HepG2 (cell line): ENCODE measurements around the gene ACKR3. TPM values are rescaled to one million over a fixed set of nuclear protein-coding genes. Genes with fewer than 3 reads are reported as not detected.

Experiments
- ATAC-seq: fragments of 200-7000 bp; cut with Tn5 transposase; 3 replicates; pipeline ENCODE4 v1.9.1; 2020; ENCODE audit warnings: mild to moderate bottlenecking, moderate library complexity
- BruUV-seq: library from RNA; stranded (reverse); fragments of 400-500 nt; replicated peaks from 2 replicates; lab custom pipeline; 2021; lab: Mats Ljungman, UMichigan
- CTCF ChIA-PET: fragments of 300-600 bp; formaldehyde crosslinking; extraction: SDS; loops from one replicate; lab custom pipeline; 2021; ENCODE audit warnings: low total read pairs, inconsistent platforms, low intra/inter-chr PET ratio; lab: Yijun Ruan, JAX
- POLR2A ChIA-PET: fragments of 350-600 bp; sonication (Branson Sonifier 250); formaldehyde crosslinking; loops from one replicate; lab custom pipeline; 2020; ENCODE audit warnings: antibody characterized with exemption, inconsistent platforms; lab: Yijun Ruan, JAX
- DNase-seq: peaks from one replicate; pipeline ENCODE4 v3.0.0-alpha.2; 2015; ENCODE audit warnings: low spot score
- FAIRE-seq: peaks from 3 replicates; lab custom pipeline; 2011; peaks lifted over from hg19 to GRCh38; lab: Jason Lieb, UNC
- H2AFZ ChIP-seq: one replicate; pipeline ENCODE4 v1.6.1; 2011; ENCODE audit warnings: low read length, inconsistent platforms
- H3K27ac ChIP-seq: fragments of 300-600 bp; 3 replicates; pipeline ENCODE4 v1.8.0; 2011; ENCODE audit warnings: mixed run types, mild to moderate bottlenecking, mixed read lengths, low read length, inconsistent platforms; ENCODE audit not compliant: insufficient read depth; ENCODE audit errors: extremely low read length
- H3K27me3 ChIP-seq, 2 experiments: fragments of 200-600 bp in 1 of 2; 2 replicates in 1 of 2; 3 replicates in 1 of 2; pipeline versions ENCODE4 v1.6.0 to v1.8.0; 2011; ENCODE audit warnings: low read length in 2 of 2, mild to moderate bottlenecking in 2 of 2, moderate library complexity in 2 of 2, inconsistent platforms in 1 of 2; ENCODE audit not compliant: insufficient read depth in 2 of 2, control insufficient read depth in 1 of 2
- H3K36me3 ChIP-seq, 2 experiments: fragments of 200-600 bp in 1 of 2; replicated peaks in 1 of 2; 2 replicates in 1 of 2; 3 replicates in 1 of 2; pipeline versions ENCODE4 v1.5.1 to v1.8.0; 2011; ENCODE audit warnings: low read length in 2 of 2, inconsistent platforms in 1 of 2; ENCODE audit not compliant: insufficient read depth in 2 of 2, control insufficient read depth in 1 of 2
- H3K4me1 ChIP-seq: 2 replicates; pipeline ENCODE4 v1.5.1; 2012; ENCODE audit warnings: low read length, inconsistent platforms; ENCODE audit not compliant: insufficient read depth
- H3K4me2 ChIP-seq: 2 replicates; pipeline ENCODE4 v1.6.0; 2011; ENCODE audit warnings: low read depth, low read length, inconsistent platforms
- H3K4me3 ChIP-seq, 3 experiments: fragments of 200-600 bp in 1 of 3; sonication (generic), shearing (Covaris generic) in 1 of 3; replicated peaks in 1 of 3; 2 replicates each; pipeline ENCODE4 v1.5.1; 2011 to 2016; ENCODE audit warnings: low read length in 3 of 3, inconsistent platforms in 2 of 3, low read depth in 2 of 3, mild to moderate bottlenecking in 2 of 3, control low read depth in 1 of 3, mixed read lengths in 1 of 3; ENCODE audit not compliant: insufficient read depth in 1 of 3
- H3K79me2 ChIP-seq: one replicate; pipeline ENCODE4 v1.6.1; 2011; ENCODE audit warnings: low read length, inconsistent platforms; ENCODE audit not compliant: insufficient read depth
- H3K9ac ChIP-seq: 2 replicates; pipeline ENCODE4 v1.6.0; 2011; ENCODE audit warnings: mild to moderate bottlenecking, low read depth, low read length, inconsistent platforms; ENCODE audit not compliant: insufficient read depth
- H3K9me3 ChIP-seq: 2 replicates; pipeline ENCODE4 v1.5.1; 2012; ENCODE audit warnings: mild to moderate bottlenecking, low read length
- H4K20me1 ChIP-seq: 2 replicates; pipeline ENCODE4 v1.6.0; 2011; ENCODE audit warnings: inconsistent platforms, mild to moderate bottlenecking, low read length, moderate library complexity; ENCODE audit not compliant: insufficient read depth
- BHLHE40 ChIP-seq: IDR thresholded peaks from 2 replicates; pipeline ENCODE4 v1.6.1; 2011; ENCODE audit warnings: low read length, improper control_type of control experiment
- FOXA1 ChIP-seq, 2 experiments: fragments of 450-650 bp in 1 of 2; sonication (generic) in 1 of 2; formaldehyde crosslinking in 1 of 2; IDR thresholded peaks; 2 replicates each; pipeline versions ENCODE4 v1.4.0 to v1.6.1; 2016 to 2020; ENCODE audit warnings: missing genetic modification reagents in 1 of 2
- PITX1 ChIP-seq: sonication (generic); formaldehyde crosslinking; IDR thresholded peaks from 2 replicates; pipeline ENCODE4 v1.5.1; 2020; ENCODE audit warnings: mild to moderate bottlenecking, missing genetic modification reagents
- USF2 ChIP-seq, 2 experiments: sonication (generic) in 1 of 2; formaldehyde crosslinking in 1 of 2; IDR thresholded peaks; 2 replicates each; pipeline versions ENCODE4 v1.5.1 to v1.6.1; 2011 to 2020; ENCODE audit warnings: borderline replicate concordance in 1 of 2, low read depth in 1 of 2, low read length in 1 of 2, mild to moderate bottlenecking in 1 of 2, missing genetic modification reagents in 1 of 2, moderate library complexity in 1 of 2
- ZNF432 ChIP-seq: sonication (generic); formaldehyde crosslinking; IDR thresholded peaks from 2 replicates; pipeline ENCODE4 v1.5.0; 2020; ENCODE audit warnings: missing genetic modification reagents, mild to moderate bottlenecking, borderline replicate concordance
- ZNF7 ChIP-seq: IDR thresholded peaks from 2 replicates; pipeline ENCODE4 v1.6.1; 2016; ENCODE audit warnings: missing biosample characterization, missing genetic modification reagents
- WGBS: methylation state at CpG from one replicate; pipeline ENCODE4 v1.1.6; 2017; ENCODE audit warnings: low lambda C conversion rate; 5-methylcytosine and 5-hydroxymethylcytosine counted together
- in situ Hi-C: cut with HindIII; loops from 2 replicates; pipeline ENCODE4 v1.10.0; 2017; ENCODE audit warnings: low pct_unique_long_range_greater_than_20kb; ENCODE audit not compliant: extremely low pct_ligation_motif_present
- intact Hi-C: fragments of 100-400 bp; cut with micrococcal nuclease; formaldehyde crosslinking; loops from one replicate; pipeline ENCODE4 v1.10.0; 2022; ENCODE audit not compliant: unreplicated experiment
- polyA plus RNA-seq, 8 experiments: library from polyadenylated mRNA; depleted of rRNA in 3 of 8; stranded (reverse) in 7 of 8; unstranded in 1 of 8; fragments of >200 nt; fragmentation: Illumina TruSeq in 4 of 8; extraction: Trizol in 4 of 8; gene quantifications; 2 replicates each; pipeline versions ENCODE4 v1.2.1 to v1.2.3, GENCODE V29; 2011 to 2016; ENCODE audit warnings: low read depth in 4 of 8, missing spikeins in 1 of 8, mixed read lengths in 1 of 8; ENCODE audit not compliant: insufficient read depth in 1 of 8
- total RNA-seq, 5 experiments: library from RNA; depleted of rRNA; stranded (reverse); fragments of >200 nt; fragmentation: Illumina TruSeq; extraction: Trizol; gene quantifications; 2 replicates each; pipeline ENCODE4 v1.2.3, GENCODE V29; 2016; ENCODE audit warnings: low read depth in 1 of 5
- TF ChIP-seq, protein P1 (sequence below), 2 experiments: fragments of 450-650 bp in 1 of 2; sonication (generic) in 1 of 2; formaldehyde crosslinking; IDR thresholded peaks; 2 replicates each; pipeline versions ENCODE4 v1.5.0 to v1.8.0; 2020 to 2022; ENCODE audit warnings: mild to moderate bottlenecking in 1 of 2, missing genetic modification reagents in 1 of 2
- TF ChIP-seq, protein P2 (sequence below): sonication (generic); formaldehyde crosslinking; IDR thresholded peaks from 2 replicates; pipeline ENCODE4 v1.4.0; 2020; ENCODE audit warnings: missing genetic modification reagents

Gene ACKR3
- total and polyA plus RNA-seq, 2 of the 13 experiments (the other 11 are each of a cell fraction or from before 2014, with no cell fraction given): not detected

DNA sequence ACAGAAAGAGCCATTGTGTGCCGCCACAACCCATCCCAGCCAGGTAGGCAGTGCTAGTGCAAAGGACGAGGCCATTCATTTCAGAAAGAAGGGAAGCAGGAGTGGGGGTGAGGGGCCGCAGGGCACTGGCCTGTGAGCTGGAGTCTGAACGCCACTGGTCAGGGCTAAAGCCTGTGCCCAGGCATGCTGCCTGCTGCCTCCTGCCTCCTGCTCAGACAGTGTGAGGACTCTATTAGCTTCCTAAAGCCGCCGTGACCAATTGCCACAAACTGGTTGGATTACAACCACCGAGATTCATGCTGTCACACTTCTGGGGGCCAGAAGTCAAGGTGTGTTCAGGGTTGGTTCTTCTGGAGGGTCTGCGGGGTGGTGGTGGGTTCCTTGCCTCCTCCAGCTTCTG, 21.2 kb downstream of the ACKR3 start (continued):
- TF ChIP-seq, protein P1, sequence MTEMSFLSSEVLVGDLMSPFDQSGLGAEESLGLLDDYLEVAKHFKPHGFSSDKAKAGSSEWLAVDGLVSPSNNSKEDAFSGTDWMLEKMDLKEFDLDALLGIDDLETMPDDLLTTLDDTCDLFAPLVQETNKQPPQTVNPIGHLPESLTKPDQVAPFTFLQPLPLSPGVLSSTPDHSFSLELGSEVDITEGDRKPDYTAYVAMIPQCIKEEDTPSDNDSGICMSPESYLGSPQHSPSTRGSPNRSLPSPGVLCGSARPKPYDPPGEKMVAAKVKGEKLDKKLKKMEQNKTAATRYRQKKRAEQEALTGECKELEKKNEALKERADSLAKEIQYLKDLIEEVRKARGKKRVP (CRISPR knock-in tag; IDR thresholded peaks at IDR 0.05): no peak

- H2AFZ ChIP-seq: no peak overlapping the region
- H3K4me1 ChIP-seq: peaks cover 5% of the 10 kb centered on the region; the same call in 1 of the 2 replicates
- ChIA-PET CTCF (no interaction called here), POLR2A (no interaction called here)
- no peak overlapping the region for H3K4me2 ChIP-seq
- no peak overlapping the region for H3K4me3 ChIP-seq
- peak; percentile 36; the same call in 1 of the 3 replicates for ATAC-seq
- no peaks in the 10 kb centered on the region for H4K20me1 ChIP-seq
- no TSS peak for BruUV-seq
- H3K36me3 ChIP-seq: no peaks in the 10 kb centered on the region
- no peak for FAIRE-seq
- H3K27ac ChIP-seq: no peak overlapping the region
- no peak overlapping the region for H3K9ac ChIP-seq
- TF ChIP-seq BHLHE40: 0 out of 2 replicates have a peak, but pooled peaks have one; percentile 23
- TF ChIP-seq, protein P2, sequence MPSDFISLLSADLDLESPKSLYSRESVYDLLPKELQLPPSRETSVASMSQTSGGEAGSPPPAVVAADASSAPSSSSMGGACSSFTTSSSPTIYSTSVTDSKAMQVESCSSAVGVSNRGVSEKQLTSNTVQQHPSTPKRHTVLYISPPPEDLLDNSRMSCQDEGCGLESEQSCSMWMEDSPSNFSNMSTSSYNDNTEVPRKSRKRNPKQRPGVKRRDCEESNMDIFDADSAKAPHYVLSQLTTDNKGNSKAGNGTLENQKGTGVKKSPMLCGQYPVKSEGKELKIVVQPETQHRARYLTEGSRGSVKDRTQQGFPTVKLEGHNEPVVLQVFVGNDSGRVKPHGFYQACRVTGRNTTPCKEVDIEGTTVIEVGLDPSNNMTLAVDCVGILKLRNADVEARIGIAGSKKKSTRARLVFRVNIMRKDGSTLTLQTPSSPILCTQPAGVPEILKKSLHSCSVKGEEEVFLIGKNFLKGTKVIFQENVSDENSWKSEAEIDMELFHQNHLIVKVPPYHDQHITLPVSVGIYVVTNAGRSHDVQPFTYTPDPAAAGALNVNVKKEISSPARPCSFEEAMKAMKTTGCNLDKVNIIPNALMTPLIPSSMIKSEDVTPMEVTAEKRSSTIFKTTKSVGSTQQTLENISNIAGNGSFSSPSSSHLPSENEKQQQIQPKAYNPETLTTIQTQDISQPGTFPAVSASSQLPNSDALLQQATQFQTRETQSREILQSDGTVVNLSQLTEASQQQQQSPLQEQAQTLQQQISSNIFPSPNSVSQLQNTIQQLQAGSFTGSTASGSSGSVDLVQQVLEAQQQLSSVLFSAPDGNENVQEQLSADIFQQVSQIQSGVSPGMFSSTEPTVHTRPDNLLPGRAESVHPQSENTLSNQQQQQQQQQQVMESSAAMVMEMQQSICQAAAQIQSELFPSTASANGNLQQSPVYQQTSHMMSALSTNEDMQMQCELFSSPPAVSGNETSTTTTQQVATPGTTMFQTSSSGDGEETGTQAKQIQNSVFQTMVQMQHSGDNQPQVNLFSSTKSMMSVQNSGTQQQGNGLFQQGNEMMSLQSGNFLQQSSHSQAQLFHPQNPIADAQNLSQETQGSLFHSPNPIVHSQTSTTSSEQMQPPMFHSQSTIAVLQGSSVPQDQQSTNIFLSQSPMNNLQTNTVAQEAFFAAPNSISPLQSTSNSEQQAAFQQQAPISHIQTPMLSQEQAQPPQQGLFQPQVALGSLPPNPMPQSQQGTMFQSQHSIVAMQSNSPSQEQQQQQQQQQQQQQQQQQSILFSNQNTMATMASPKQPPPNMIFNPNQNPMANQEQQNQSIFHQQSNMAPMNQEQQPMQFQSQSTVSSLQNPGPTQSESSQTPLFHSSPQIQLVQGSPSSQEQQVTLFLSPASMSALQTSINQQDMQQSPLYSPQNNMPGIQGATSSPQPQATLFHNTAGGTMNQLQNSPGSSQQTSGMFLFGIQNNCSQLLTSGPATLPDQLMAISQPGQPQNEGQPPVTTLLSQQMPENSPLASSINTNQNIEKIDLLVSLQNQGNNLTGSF (CRISPR knock-in tag): no peak
- 0 out of 2 replicates have a peak, but pooled peaks have one; percentile 24 for TF ChIP-seq USF2 (IDR thresholded peaks at IDR 0.05; ENCODE audit: low read depth, low read length)
- peak; percentile 50; the same call in 1 of the 2 replicates for TF ChIP-seq USF2 (CRISPR knock-in tag; IDR thresholded peaks at IDR 0.05; ENCODE audit: borderline replicate concordance)
- TF ChIP-seq ZNF432: no peak
- TF ChIP-seq FOXA1 (IDR thresholded peaks at IDR 0.05): no peak
- TF ChIP-seq FOXA1 (CRISPR knock-in tag; IDR thresholded peaks at IDR 0.05): peak; percentile 66
- 0 out of 2 replicates have a peak, but pooled peaks have one; percentile 12 for TF ChIP-seq ZNF7 (CRISPR knock-in tag)
- peak; percentile 46; the same call in 1 of the 2 replicates for TF ChIP-seq PITX1
- peaks cover 0 to 38% of the 10 kb centered on the region in 2 experiments; a peak in 3 of 5 replicates for H3K27me3 ChIP-seq
- 27% methylated on average over 14 of the region's 14 CpGs for WGBS
- peak; percentile 32 for DNase-seq
- in situ Hi-C loops: no loop called here
- no peaks in the 10 kb centered on the region for H3K79me2 ChIP-seq
- H3K9me3 ChIP-seq: peaks cover 11% of the 10 kb centered on the region
- intact Hi-C loops: no loop called here
Measured at GRCh38 chr2:236592821-236593220, 23.2 kb downstream of the ACKR3 start.
